HG03025 (cell line): ENCODE measurements around the gene PIEZO1.

Experiments used
- ATAC-seq: cut with Tn5 transposase; IDR thresholded peaks from one replicate; pipeline ENCODE4 v1.9.1; 2021; ENCODE audit warnings: mild to moderate bottlenecking, moderate library complexity; ENCODE audit not compliant: unreplicated experiment, low FRiP score

Gene PIEZO1

GRCh38 chr16:88754912-88755744 is 29.9 kb downstream of the PIEZO1 start:
- no peak for ATAC-seq

- no peak for ATAC-seq
Observed at GRCh38 chr16:88754109-88754911, 30.7 kb downstream of the PIEZO1 start.

- no peak for ATAC-seq
Observed at GRCh38 chr16:88753602-88754001, 31.4 kb downstream of the PIEZO1 start.

- ATAC-seq = no peak
Observed at GRCh38 chr16:88753191-88753590, 31.8 kb downstream of the PIEZO1 start.

GRCh38 chr16:88752386-88753002 is 32.5 kb downstream of the PIEZO1 start:
- no peak for ATAC-seq

- no peak for ATAC-seq
Observed at GRCh38 chr16:88750854-88751253, 34.2 kb downstream of the PIEZO1 start.

- no peak for ATAC-seq
Observed at GRCh38 chr16:88749358-88749757, 35.7 kb downstream of the PIEZO1 start.

- no peak for ATAC-seq
Observed at GRCh38 chr16:88748364-88748763, 36.7 kb downstream of the PIEZO1 start.

- ATAC-seq = no peak
Observed at GRCh38 chr16:88747588-88748301, 37.3 kb downstream of the PIEZO1 start.

GRCh38 chr16:88746506-88746905 is 38.5 kb downstream of the PIEZO1 start:
- ATAC-seq = no peak

- no peak for ATAC-seq
Observed at GRCh38 chr16:88744577-88745521, 40.2 kb downstream of the PIEZO1 start.

GRCh38 chr16:88743693-88744576 is 41.1 kb downstream of the PIEZO1 start:
- ATAC-seq = no peak

GRCh38 chr16:88742896-88743605 is 42.0 kb downstream of the PIEZO1 start:
- ATAC-seq = no peak

- no peak for ATAC-seq
Observed at GRCh38 chr16:88741368-88741767, 43.7 kb downstream of the PIEZO1 start.

GRCh38 chr16:88740727-88741055 is 44.3 kb downstream of the PIEZO1 start:
- ATAC-seq = no peak

- ATAC-seq = no peak
Observed at GRCh38 chr16:88739977-88740726, 44.9 kb downstream of the PIEZO1 start.
